Neural progenitor cell (in vitro differentiated cells): ENCODE data around the gene CDX4. TPM values are rescaled to one million over a fixed set of nuclear protein-coding genes. Genes with fewer than 3 reads are reported as not detected.
A peak's percentile ranks its signal among the peaks of the same experiment; 100 is the strongest.

Experiments
- DNase-seq: peaks from one replicate; pipeline ENCODE4 v3.0.0-alpha.2; 2016; ENCODE audit warnings: low spot score
- H2AFZ ChIP-seq: fragments of 200-600 bp; sonication (generic); replicated peaks from 2 replicates; pipeline ENCODE4 v1.6.1; 2016; ENCODE audit warnings: antibody characterized with exemption
- H3F3A ChIP-seq: fragments of 200-600 bp; sonication (generic); 2 replicates; pipeline ENCODE4 v1.6.1; 2016; ENCODE audit warnings: antibody characterized with exemption, low read depth
- H3K27ac ChIP-seq: fragments of 200-600 bp; sonication (generic); 2 replicates; pipeline ENCODE4 v1.5.1; 2016; ENCODE audit warnings: mild to moderate bottlenecking
- H3K27me3 ChIP-seq: fragments of 200-600 bp; sonication (generic); 2 replicates; pipeline ENCODE4 v1.6.1; 2016; ENCODE audit warnings: mild to moderate bottlenecking, moderate library complexity
- H3K36me3 ChIP-seq: fragments of 200-600 bp; sonication (generic); 2 replicates; pipeline ENCODE4 v1.5.1; 2016
- H3K4me1 ChIP-seq: fragments of 200-600 bp; sonication (generic); 2 replicates; pipeline ENCODE4 v1.6.1; 2016; ENCODE audit warnings: mixed run types
- H3K4me2 ChIP-seq: fragments of 200-600 bp; sonication (generic); 2 replicates; pipeline ENCODE4 v1.6.1; 2016
- H3K4me3 ChIP-seq: fragments of 200-600 bp; sonication (generic); 2 replicates; pipeline ENCODE4 v1.5.1; 2016
- H3K79me2 ChIP-seq: fragments of 200-600 bp; sonication (generic); 2 replicates; pipeline ENCODE4 v1.6.1; 2016; ENCODE audit warnings: low read depth
- H3K9ac ChIP-seq: fragments of 200-600 bp; sonication (generic); 2 replicates; pipeline ENCODE4 v1.6.1; 2016
- H3K9me3 ChIP-seq: fragments of 200-600 bp; sonication (generic); 2 replicates; pipeline ENCODE4 v1.5.1; 2016; ENCODE audit warnings: low read depth
- H4K20me1 ChIP-seq: fragments of 200-600 bp; sonication (generic); 2 replicates; pipeline ENCODE4 v1.6.1; 2016; ENCODE audit warnings: low read depth
- H3K27ac Mint-ChIP-seq: 3 replicates; pipeline ENCODE4 v1.8.0; 2021; ENCODE audit warnings: mixed read lengths
- H3K27me3 Mint-ChIP-seq: 2 replicates; pipeline ENCODE4 v1.8.0; 2022; ENCODE audit warnings: low read depth, mild to moderate bottlenecking, inconsistent platforms, moderate library complexity, mixed read lengths; ENCODE audit not compliant: insufficient read depth
- H3K36me3 Mint-ChIP-seq: 3 replicates; pipeline ENCODE4 v1.8.0; 2021; ENCODE audit warnings: mixed read lengths
- H3K4me1 Mint-ChIP-seq: 3 replicates; pipeline ENCODE4 v1.8.0; 2021; ENCODE audit warnings: mixed read lengths
- H3K4me3 Mint-ChIP-seq: 3 replicates; pipeline ENCODE4 v1.8.0; 2021; ENCODE audit warnings: mild to moderate bottlenecking, moderate library complexity, mixed read lengths
- H3K9me3 Mint-ChIP-seq: 3 replicates; pipeline ENCODE4 v1.8.0; 2020; ENCODE audit warnings: mixed read lengths
- CTCF ChIP-seq: fragments of 200-600 bp; sonication (generic); IDR thresholded peaks from 2 replicates; pipeline ENCODE4 v1.5.1; 2017; ENCODE audit warnings: antibody characterized with exemption, mild to moderate bottlenecking
- EZH2 ChIP-seq: fragments of 200-600 bp; sonication (generic); IDR thresholded peaks from 2 replicates; pipeline ENCODE4 v1.6.1; 2017; ENCODE audit warnings: antibody characterized with exemption, mild to moderate bottlenecking, moderate library complexity
- EZH2phosphoT487 ChIP-seq: fragments of 200-600 bp; sonication (generic); IDR thresholded peaks from 2 replicates; pipeline ENCODE4 v1.6.1; 2017; ENCODE audit warnings: antibody characterized with exemption
- total RNA-seq: library from RNA; depleted of rRNA; stranded (reverse); fragments of >200 nt; gene quantifications from 2 replicates; pipeline ENCODE4 v1.2.3, GENCODE V29; 2015; ENCODE audit warnings: low replicate concordance

Gene CDX4
- total RNA-seq, 1 donor from 2014 or later, result 0.92 TPM

GRCh38 chrX:73401591-73402266, 45.1 kb upstream of the CDX4 start:
- no peaks in the 10 kb centered on the region for H3K36me3 ChIP-seq
- no peaks in the 10 kb centered on the region for H4K20me1 ChIP-seq
- TF ChIP-seq CTCF (peak; percentile 9), EZH2 (no peak)
- H2AFZ ChIP-seq, result peak overlapping the region; percentile 76
- H3K4me3 ChIP-seq, result peak overlapping the region; percentile 14
- H3K4me2 ChIP-seq, result peak overlapping the region; percentile 60
- Mint-ChIP-seq H3K27me3 (peaks cover 2% of the 10 kb centered on the region), H3K36me3 (no peaks in the 10 kb centered on the region), H3K4me1 (peaks cover 4% of the 10 kb centered on the region), H3K9me3 (peaks cover 4% of the 10 kb centered on the region), H3K27ac (no peak overlapping the region), H3K4me3 (no peak overlapping the region)
- no peaks in the 10 kb centered on the region for H3K9me3 ChIP-seq
- no peaks in the 10 kb centered on the region for H3F3A ChIP-seq
- no peak overlapping the region for H3K27ac ChIP-seq
- no peaks in the 10 kb centered on the region for H3K27me3 ChIP-seq
- peak; percentile 67 for DNase-seq
- no peak overlapping the region for H3K9ac ChIP-seq
- H3K79me2 ChIP-seq, result no peaks in the 10 kb centered on the region
- H3K4me1 ChIP-seq, result peaks cover 6% of the 10 kb centered on the region

GRCh38 chrX:73412930-73413329, 33.9 kb upstream of the CDX4 start:
- Mint-ChIP-seq H3K27me3 (no peaks in the 10 kb centered on the region), H3K4me1 (no peaks in the 10 kb centered on the region), H3K9me3 (no peaks in the 10 kb centered on the region), H3K36me3 (no peaks in the 10 kb centered on the region), H3K4me3 (no peak overlapping the region), H3K27ac (no peak overlapping the region)
- no peaks in the 10 kb centered on the region for H3K79me2 ChIP-seq
- H3F3A ChIP-seq, result no peaks in the 10 kb centered on the region
- DNase-seq, result no peak
- H3K4me3 ChIP-seq, result no peak overlapping the region
- no peak overlapping the region for H2AFZ ChIP-seq
- H3K27me3 ChIP-seq, result no peaks in the 10 kb centered on the region
- H3K36me3 ChIP-seq, result no peaks in the 10 kb centered on the region
- H3K4me2 ChIP-seq, result no peak overlapping the region
- no peaks in the 10 kb centered on the region for H3K9me3 ChIP-seq
- no peaks in the 10 kb centered on the region for H4K20me1 ChIP-seq
- no peak overlapping the region for H3K9ac ChIP-seq
- TF ChIP-seq CTCF (no peak), EZH2 (no peak), EZH2phosphoT487 (no peak)
- no peak overlapping the region for H3K27ac ChIP-seq
- no peaks in the 10 kb centered on the region for H3K4me1 ChIP-seq

GRCh38 chrX:73447311-73447794, 500 bp downstream of the CDX4 start:
- no peaks in the 10 kb centered on the region for H3K36me3 ChIP-seq
- no peak overlapping the region for H3K4me3 Mint-ChIP-seq
- no peak overlapping the region for H3K9ac ChIP-seq
- peak overlapping the region; percentile 15 for H3K4me3 ChIP-seq
- H3K9me3 Mint-ChIP-seq, result peaks cover 5% of the 10 kb centered on the region
- peaks cover 3% of the 10 kb centered on the region for H3K27me3 Mint-ChIP-seq
- H3K36me3 Mint-ChIP-seq, result no peaks in the 10 kb centered on the region
- peak overlapping the region; percentile 45 for H3K4me2 ChIP-seq
- H4K20me1 ChIP-seq, result no peaks in the 10 kb centered on the region
- no peak overlapping the region for H3K27ac Mint-ChIP-seq
- H3K27ac ChIP-seq, result no peak overlapping the region
- peaks cover 69% of the 10 kb centered on the region for H3K27me3 ChIP-seq
- peaks cover 5% of the 10 kb centered on the region for H3K9me3 ChIP-seq
- no peaks in the 10 kb centered on the region for H3K4me1 ChIP-seq
- H3K79me2 ChIP-seq, result no peaks in the 10 kb centered on the region
- no peak overlapping the region for H2AFZ ChIP-seq
- no peaks in the 10 kb centered on the region for H3K4me1 Mint-ChIP-seq
- DNase-seq, result peak; percentile 61
- TF ChIP-seq EZH2 (peak; percentile 48), EZH2phosphoT487 (no peak), CTCF (no peak)
- no peaks in the 10 kb centered on the region for H3F3A ChIP-seq
